Lower lobe of right lung (tissue), 2 donors: ENCODE measurements around the gene GABRB1. TPM values are rescaled to one million over a fixed set of nuclear protein-coding genes. Genes with fewer than 3 reads are reported as not detected.

Source experiments
- ATAC-seq, 2 donors: fragments of 200-7000 bp; cut with Tn5 transposase; one replicate each; pipeline ENCODE4 v1.9.1; 2020 to 2022; ENCODE audit warnings: mild to moderate bottlenecking in 2 of 2, moderate library complexity in 2 of 2
- DNase-seq: peaks from one replicate; pipeline ENCODE4 v3.0.0-alpha.2; 2020
- H3K27ac ChIP-seq: fragments of 200-600 bp; one replicate; pipeline ENCODE4 v1.8.0; 2022
- H3K27me3 ChIP-seq: fragments of 200-600 bp; one replicate; pipeline ENCODE4 v1.8.0; 2022; ENCODE audit warnings: low read depth
- H3K36me3 ChIP-seq: fragments of 200-600 bp; one replicate; pipeline ENCODE4 v1.8.0; 2022; ENCODE audit warnings: mild to moderate bottlenecking
- H3K4me1 ChIP-seq: fragments of 200-600 bp; one replicate; pipeline ENCODE4 v1.8.0; 2022
- H3K4me3 ChIP-seq: fragments of 200-600 bp; one replicate; pipeline ENCODE4 v1.8.0; 2022; ENCODE audit warnings: mild to moderate bottlenecking
- H3K9me3 ChIP-seq: fragments of 200-600 bp; one replicate; pipeline ENCODE4 v1.8.0; 2022
- CTCF ChIP-seq: fragments of 200-600 bp; IDR thresholded peaks from one replicate; pipeline ENCODE4 v1.8.0; 2022; ENCODE audit warnings: antibody characterized with exemption, mild to moderate bottlenecking
- intact Hi-C: fragments of 100-400 bp; cut with DNase I; formaldehyde crosslinking; loops from one replicate; pipeline ENCODE4 v1.11.0; 2022
- total RNA-seq: library from RNA; stranded (reverse); fragmentation: NEBNext Ultra II Directional; extraction: Animal tissue kit (Norgen Biotek cat#: 25700); gene quantifications from one replicate; pipeline ENCODE4 v1.2.1, GENCODE V29; 2021
- donor health status: DM: no; HTN: yes; CAD: no; lungs with severe emphysema.

Gene GABRB1
- total RNA-seq, 1 donor from 2014 or later: not detected

- DNase-seq: no peak
- TF ChIP-seq CTCF: no peak
- Histone ChIP-seq H3K27me3 (no peaks in the 10 kb centered on the region), H3K36me3 (no peaks in the 10 kb centered on the region), H3K9me3 (no peaks in the 10 kb centered on the region), H3K4me1 (no peaks in the 10 kb centered on the region), H3K4me3 (no peak overlapping the region), H3K27ac (no peak overlapping the region)
- intact Hi-C loops: no loop called here
- ATAC-seq: no peak
Measured at GRCh38 chr4:47194036-47194737, 162.8 kb downstream of the GABRB1 start.

GRCh38 chr4:47195706-47196105 lies 164.3 kb downstream of the GABRB1 start:
- H3K4me1 ChIP-seq: no peaks in the 10 kb centered on the region
- H3K36me3 ChIP-seq: no peaks in the 10 kb centered on the region
- H3K4me3 ChIP-seq: no peak overlapping the region
- H3K9me3 ChIP-seq: no peaks in the 10 kb centered on the region
- no peak for TF ChIP-seq CTCF
- ATAC-seq (no peak), DNase-seq (no peak)
- intact Hi-C loops: no loop called here
- H3K27me3 ChIP-seq: no peaks in the 10 kb centered on the region
- no peak overlapping the region for H3K27ac ChIP-seq

GRCh38 chr4:47198791-47199190 lies 167.4 kb downstream of the GABRB1 start:
- intact Hi-C loops: no loop called here
- Histone ChIP-seq H3K9me3 (no peaks in the 10 kb centered on the region), H3K36me3 (no peaks in the 10 kb centered on the region), H3K27ac (no peak overlapping the region), H3K4me1 (no peaks in the 10 kb centered on the region), H3K27me3 (no peaks in the 10 kb centered on the region), H3K4me3 (no peak overlapping the region)
- TF ChIP-seq CTCF: no peak
- ATAC-seq: no peak
- no peak for DNase-seq

GRCh38 chr4:47203593-47203992 lies 172.2 kb downstream of the GABRB1 start:
- no peaks in the 10 kb centered on the region for H3K4me1 ChIP-seq
- no peak for TF ChIP-seq CTCF
- no peak overlapping the region for H3K4me3 ChIP-seq
- intact Hi-C loops: no loop called here
- no peaks in the 10 kb centered on the region for H3K27me3 ChIP-seq
- H3K27ac ChIP-seq: no peak overlapping the region
- no peaks in the 10 kb centered on the region for H3K9me3 ChIP-seq
- DNase-seq: no peak
- no peaks in the 10 kb centered on the region for H3K36me3 ChIP-seq
- no peak for ATAC-seq

GRCh38 chr4:47207555-47207954 lies 176.2 kb downstream of the GABRB1 start:
- ATAC-seq (no peak), DNase-seq (no peak)
- H3K27me3 ChIP-seq: no peaks in the 10 kb centered on the region
- H3K4me3 ChIP-seq: no peak overlapping the region
- no peaks in the 10 kb centered on the region for H3K4me1 ChIP-seq
- no peak overlapping the region for H3K27ac ChIP-seq
- no peaks in the 10 kb centered on the region for H3K9me3 ChIP-seq
- intact Hi-C loops: no loop called here
- H3K36me3 ChIP-seq: no peaks in the 10 kb centered on the region
- TF ChIP-seq CTCF: no peak
